ENCODE measurements around the gene NRN1L.

DNA sequence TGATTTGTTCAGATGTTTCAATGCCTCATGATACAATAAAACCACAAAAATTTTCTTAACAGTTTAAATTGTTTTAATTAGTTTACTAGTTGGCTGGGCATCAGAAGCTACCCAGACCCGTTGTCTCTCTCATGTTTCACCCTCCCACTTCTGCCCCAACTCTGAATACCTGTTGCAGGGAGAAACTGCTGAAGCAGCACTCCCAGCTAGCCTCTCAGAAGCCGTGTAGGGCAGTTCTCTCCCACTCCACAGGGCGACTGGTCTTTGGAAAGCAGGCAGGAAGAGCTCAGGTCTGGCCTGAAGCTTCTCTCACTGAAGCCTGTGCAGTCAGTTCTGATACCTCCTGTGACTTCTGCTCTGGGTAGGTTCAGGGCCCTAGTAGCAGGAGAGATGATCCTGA lies 13.4 kb upstream of the NRN1L start:
- TF ChIP-seq, protein P1, sequence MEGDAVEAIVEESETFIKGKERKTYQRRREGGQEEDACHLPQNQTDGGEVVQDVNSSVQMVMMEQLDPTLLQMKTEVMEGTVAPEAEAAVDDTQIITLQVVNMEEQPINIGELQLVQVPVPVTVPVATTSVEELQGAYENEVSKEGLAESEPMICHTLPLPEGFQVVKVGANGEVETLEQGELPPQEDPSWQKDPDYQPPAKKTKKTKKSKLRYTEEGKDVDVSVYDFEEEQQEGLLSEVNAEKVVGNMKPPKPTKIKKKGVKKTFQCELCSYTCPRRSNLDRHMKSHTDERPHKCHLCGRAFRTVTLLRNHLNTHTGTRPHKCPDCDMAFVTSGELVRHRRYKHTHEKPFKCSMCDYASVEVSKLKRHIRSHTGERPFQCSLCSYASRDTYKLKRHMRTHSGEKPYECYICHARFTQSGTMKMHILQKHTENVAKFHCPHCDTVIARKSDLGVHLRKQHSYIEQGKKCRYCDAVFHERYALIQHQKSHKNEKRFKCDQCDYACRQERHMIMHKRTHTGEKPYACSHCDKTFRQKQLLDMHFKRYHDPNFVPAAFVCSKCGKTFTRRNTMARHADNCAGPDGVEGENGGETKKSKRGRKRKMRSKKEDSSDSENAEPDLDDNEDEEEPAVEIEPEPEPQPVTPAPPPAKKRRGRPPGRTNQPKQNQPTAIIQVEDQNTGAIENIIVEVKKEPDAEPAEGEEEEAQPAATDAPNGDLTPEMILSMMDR (IDR thresholded peaks at IDR 0.05) = no peak
- TF ChIP-seq, protein P2, sequence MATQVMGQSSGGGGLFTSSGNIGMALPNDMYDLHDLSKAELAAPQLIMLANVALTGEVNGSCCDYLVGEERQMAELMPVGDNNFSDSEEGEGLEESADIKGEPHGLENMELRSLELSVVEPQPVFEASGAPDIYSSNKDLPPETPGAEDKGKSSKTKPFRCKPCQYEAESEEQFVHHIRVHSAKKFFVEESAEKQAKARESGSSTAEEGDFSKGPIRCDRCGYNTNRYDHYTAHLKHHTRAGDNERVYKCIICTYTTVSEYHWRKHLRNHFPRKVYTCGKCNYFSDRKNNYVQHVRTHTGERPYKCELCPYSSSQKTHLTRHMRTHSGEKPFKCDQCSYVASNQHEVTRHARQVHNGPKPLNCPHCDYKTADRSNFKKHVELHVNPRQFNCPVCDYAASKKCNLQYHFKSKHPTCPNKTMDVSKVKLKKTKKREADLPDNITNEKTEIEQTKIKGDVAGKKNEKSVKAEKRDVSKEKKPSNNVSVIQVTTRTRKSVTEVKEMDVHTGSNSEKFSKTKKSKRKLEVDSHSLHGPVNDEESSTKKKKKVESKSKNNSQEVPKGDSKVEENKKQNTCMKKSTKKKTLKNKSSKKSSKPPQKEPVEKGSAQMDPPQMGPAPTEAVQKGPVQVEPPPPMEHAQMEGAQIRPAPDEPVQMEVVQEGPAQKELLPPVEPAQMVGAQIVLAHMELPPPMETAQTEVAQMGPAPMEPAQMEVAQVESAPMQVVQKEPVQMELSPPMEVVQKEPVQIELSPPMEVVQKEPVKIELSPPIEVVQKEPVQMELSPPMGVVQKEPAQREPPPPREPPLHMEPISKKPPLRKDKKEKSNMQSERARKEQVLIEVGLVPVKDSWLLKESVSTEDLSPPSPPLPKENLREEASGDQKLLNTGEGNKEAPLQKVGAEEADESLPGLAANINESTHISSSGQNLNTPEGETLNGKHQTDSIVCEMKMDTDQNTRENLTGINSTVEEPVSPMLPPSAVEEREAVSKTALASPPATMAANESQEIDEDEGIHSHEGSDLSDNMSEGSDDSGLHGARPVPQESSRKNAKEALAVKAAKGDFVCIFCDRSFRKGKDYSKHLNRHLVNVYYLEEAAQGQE (IDR thresholded peaks at IDR 0.05; ENCODE audit: insufficient read depth in 1 of 2, low read depth in 2 of 2, low read length in 1 of 2) = no peak

Measured in Panc1 (cell line).